Thoracic aorta (tissue), 2 donors: ENCODE measurements around the gene CENATAC. TPM values are rescaled to one million over a fixed set of nuclear protein-coding genes. Genes with fewer than 3 reads are reported as not detected.
A peak's percentile ranks its signal among the peaks of the same experiment; 100 is the strongest.
"Not testable (repeated sequence)": the region's sequence is repeated elsewhere in the genome, so short reads cannot be mapped to it uniquely, and the experiment has no call there.

Experiments used
- ATAC-seq: fragments of 150-250 bp; one replicate; pipeline ENCODE4 v1.8.0; 2017; ENCODE audit warnings: low read depth; ENCODE audit not compliant: insufficient number of reproducible peaks, low FRiP score
- DNase-seq: peaks from one replicate; pipeline ENCODE4 v3.0.0-alpha.2; 2020; ENCODE audit warnings: low spot score
- H3K27ac ChIP-seq, 2 donors: fragments of 200-600 bp; sonication (generic); 1 replicate in 1 of 2; 2 replicates in 1 of 2; pipeline ENCODE4 v1.5.1; 2016; ENCODE audit warnings: mild to moderate bottlenecking in 2 of 2, moderate library complexity in 2 of 2
- H3K27me3 ChIP-seq: fragments of 200-600 bp; sonication (generic); replicated peaks from 2 replicates; pipeline ENCODE4 v1.6.0; 2016; ENCODE audit warnings: mild to moderate bottlenecking; ENCODE audit not compliant: insufficient read depth
- H3K36me3 ChIP-seq: fragments of 200-600 bp; sonication (generic); one replicate; pipeline ENCODE4 v1.5.1; 2016
- H3K4me1 ChIP-seq, 2 donors: fragments of 200-600 bp; sonication (generic); 1 replicate in 1 of 2; 2 replicates in 1 of 2; pipeline versions ENCODE4 v1.5.1 to v1.6.0; 2016; ENCODE audit warnings: low read depth in 2 of 2, mild to moderate bottlenecking in 1 of 2; ENCODE audit not compliant: control insufficient read depth in 1 of 2
- H3K4me3 ChIP-seq: fragments of 200-600 bp; sonication (generic); 2 replicates; pipeline ENCODE4 v1.5.1; 2016; ENCODE audit warnings: mild to moderate bottlenecking
- H3K9me3 ChIP-seq: fragments of 200-600 bp; sonication (generic); 2 replicates; pipeline ENCODE4 v1.5.1; 2016
- total RNA-seq, 2 donors: library from RNA; depleted of rRNA; stranded (reverse); fragments of >200 nt; gene quantifications; one replicate each; pipeline versions ENCODE4 v1.1.0 to v1.2.3, GENCODE V29; 2016
- TF ChIP-seq, protein P1 (sequence below): fragments of 200-600 bp; sonication (generic); IDR thresholded peaks from one replicate; pipeline ENCODE4 v1.5.1; 2019; ENCODE audit warnings: antibody characterized with exemption

The CENATAC gene
- total RNA-seq, 2 donors from 2014 or later: 63.5 to 128 TPM

DNA sequence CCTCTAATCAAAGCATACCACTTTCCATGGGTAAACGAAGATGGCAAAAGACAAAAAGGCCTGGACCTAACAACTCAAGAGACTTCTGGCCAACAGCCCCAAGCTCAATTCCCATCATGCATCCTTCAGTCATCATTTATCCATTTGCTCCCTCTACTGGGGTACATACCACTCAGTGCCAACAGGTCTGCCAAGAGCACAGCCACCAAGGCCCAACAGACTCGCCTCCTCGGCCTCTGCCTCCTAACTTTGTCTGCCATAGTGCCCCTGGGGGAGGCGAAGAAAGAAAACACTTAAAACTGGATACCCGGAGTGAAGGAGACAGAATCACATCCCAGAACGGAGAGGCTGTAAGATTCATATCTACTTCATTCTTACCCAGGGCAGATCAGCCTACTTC is 58.0 kb downstream of the CENATAC start:
- Histone ChIP-seq H3K36me3 (peaks cover 25% of the 10 kb centered on the region), H3K9me3 (no peaks in the 10 kb centered on the region), H3K4me1 (peaks cover 16 to 23% of the 10 kb centered on the region in 2 donors), H3K27ac (peak overlapping the region in 1 of 2 donors; percentile 3), H3K4me3 (peak overlapping the region; percentile 81), H3K27me3 (no peaks in the 10 kb centered on the region)
- no peak for DNase-seq
- TF ChIP-seq, protein P1, sequence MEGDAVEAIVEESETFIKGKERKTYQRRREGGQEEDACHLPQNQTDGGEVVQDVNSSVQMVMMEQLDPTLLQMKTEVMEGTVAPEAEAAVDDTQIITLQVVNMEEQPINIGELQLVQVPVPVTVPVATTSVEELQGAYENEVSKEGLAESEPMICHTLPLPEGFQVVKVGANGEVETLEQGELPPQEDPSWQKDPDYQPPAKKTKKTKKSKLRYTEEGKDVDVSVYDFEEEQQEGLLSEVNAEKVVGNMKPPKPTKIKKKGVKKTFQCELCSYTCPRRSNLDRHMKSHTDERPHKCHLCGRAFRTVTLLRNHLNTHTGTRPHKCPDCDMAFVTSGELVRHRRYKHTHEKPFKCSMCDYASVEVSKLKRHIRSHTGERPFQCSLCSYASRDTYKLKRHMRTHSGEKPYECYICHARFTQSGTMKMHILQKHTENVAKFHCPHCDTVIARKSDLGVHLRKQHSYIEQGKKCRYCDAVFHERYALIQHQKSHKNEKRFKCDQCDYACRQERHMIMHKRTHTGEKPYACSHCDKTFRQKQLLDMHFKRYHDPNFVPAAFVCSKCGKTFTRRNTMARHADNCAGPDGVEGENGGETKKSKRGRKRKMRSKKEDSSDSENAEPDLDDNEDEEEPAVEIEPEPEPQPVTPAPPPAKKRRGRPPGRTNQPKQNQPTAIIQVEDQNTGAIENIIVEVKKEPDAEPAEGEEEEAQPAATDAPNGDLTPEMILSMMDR: no peak
- no peak for ATAC-seq

DNA sequence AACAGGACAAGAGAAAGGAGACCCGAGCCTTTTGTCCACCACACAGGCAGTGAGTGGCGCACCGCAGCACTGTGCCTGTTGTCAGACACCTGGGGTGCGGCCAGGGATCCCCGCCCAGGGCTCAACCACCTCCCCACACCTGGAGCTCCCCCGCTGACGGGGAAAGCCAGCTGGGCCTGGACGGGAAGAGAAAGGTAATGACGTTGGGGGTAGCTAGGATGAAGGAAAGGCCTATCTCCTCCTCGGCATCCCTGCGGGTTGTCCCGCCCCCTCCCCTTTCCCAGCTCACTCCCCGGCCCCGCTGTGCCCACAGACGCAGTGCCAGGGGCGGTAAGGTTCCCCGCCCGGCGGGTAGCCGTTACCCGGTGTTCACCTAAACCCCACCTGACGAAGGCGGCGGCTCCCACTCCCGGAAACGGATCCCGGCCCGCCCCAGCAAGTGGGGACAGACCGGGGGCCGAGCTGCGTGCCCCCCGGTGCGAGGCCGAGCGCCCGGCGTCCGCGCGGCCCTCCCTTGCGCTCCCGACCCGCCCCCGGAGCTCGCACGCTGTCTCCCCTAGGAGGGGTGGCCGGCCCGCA is 58.6 kb downstream of the CENATAC start:
- Histone ChIP-seq H3K36me3 (peaks cover 19% of the 10 kb centered on the region), H3K4me1 (peaks cover 16 to 23% of the 10 kb centered on the region in 2 donors), H3K27ac (peak overlapping the region; percentile 74 to 79), H3K9me3 (no peaks in the 10 kb centered on the region), H3K4me3 (peak overlapping the region; percentile 81), H3K27me3 (no peaks in the 10 kb centered on the region)
- TF ChIP-seq, protein P1: no peak
- peak; percentile 42 for ATAC-seq
- no peak for DNase-seq

DNA sequence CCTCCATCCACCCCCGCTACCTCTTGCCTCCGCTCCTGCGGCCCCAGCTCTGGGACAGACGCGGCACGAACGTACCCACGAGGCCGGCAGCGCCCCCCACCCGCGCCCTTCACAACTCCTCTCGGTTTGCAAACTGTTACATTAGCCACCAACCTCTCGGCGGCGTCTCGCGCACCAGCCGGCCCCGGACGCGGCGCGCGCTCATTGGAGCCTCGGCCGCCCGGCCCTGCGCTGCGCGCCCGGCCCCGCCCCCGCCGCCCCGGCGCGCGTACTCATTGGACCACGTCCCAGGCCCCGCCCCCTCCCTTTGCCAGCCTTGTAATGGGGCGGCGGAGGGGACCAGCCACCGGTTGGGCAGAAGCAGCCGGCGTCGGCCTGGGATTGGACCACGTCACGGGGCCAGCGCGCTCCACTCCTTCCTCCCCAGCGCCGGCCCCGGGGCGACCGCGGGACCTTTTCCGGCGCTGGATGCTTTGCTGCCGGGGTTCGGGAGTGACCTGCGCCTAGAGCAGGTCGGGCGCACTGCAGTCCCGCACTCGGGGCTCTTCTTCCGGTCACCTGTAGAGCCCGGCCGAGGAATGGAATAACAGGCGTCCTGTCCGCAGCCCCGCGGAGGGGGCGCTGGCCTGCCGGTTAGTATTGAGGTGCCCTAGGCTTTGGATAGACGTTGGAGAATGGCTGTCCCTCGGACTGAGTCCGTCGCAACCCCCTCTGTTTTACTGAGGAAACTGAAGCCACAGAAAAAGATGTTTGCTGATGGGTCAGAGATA is 59.2 kb downstream of the CENATAC start, which contains the start of gene HYOU1:
TSS of gene HYOU1 (minus strand) at position 206 of the 770 bp plus-strand sequence. CDS start 1,045 bp downstream, outside the sequence.
- Histone ChIP-seq H3K27ac (peak within 1 kb of the TSS; percentile 87 to 96), H3K4me3 (peak within 1 kb of the TSS; percentile 81), H3K4me1 (peaks cover 16 to 25% of the 10 kb centered on the region in 2 donors), H3K27me3 (no peaks in the 10 kb centered on the region), H3K36me3 (peaks cover 13% of the 10 kb centered on the region), H3K9me3 (no peaks in the 10 kb centered on the region)
- TF ChIP-seq, protein P1: no peak
- DNase-seq: peak; percentile 96
- ATAC-seq: peak; percentile 95

DNA sequence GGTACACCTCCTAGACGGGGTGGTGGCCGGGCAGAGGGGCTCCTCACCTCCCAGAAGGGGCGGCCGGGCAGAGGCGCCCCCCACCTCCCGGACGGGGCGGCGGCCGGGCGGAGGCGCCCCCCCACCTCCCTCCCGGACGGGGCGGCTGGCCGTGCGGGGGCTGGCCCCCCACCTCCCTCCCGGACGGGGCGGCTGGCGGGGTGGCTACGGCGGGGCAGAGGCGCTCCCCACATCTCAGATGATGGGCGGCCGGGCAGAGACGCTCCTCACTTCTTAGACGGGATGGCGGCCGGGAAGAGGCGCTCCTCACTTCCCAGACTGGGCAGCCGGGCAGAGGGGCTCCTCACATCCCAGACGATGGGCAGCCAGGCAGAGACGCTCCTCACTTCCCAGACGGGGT is 61.2 kb downstream of the CENATAC start:
- ATAC-seq, DNase-seq, H3K36me3 ChIP-seq, H3K27me3 ChIP-seq, H3K4me3 ChIP-seq, H3K27ac ChIP-seq, H3K9me3 ChIP-seq: not testable (repeated sequence)
- H3K4me1 ChIP-seq: peaks cover 16 to 37% of the 10 kb centered on the region in 2 donors

DNA sequence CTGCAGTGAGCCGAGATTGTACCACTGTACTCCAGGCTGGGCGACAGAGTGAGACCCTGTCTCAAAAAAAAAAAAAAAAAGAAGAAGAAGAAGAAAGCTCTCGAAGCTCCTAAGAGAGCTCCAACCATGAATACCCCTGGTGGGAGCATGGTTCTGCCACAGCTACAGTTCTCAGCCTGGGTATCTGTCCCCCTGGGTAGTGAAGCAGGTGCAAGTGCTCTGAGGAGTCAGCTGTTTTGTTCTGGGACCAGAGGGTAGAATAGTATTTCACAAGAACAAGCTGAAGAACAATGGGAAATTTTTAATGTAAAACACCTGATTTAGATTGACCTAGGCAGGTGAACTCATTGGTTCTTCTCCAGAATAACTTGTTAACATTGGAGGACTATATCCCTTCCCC is 63.3 kb downstream of the CENATAC start:
- DNase-seq (no peak), ATAC-seq (no peak)
- Histone ChIP-seq H3K4me1 (peaks cover 9 to 29% of the 10 kb centered on the region in 2 donors), H3K36me3 (no peaks in the 10 kb centered on the region), H3K4me3 (no peak overlapping the region), H3K27ac (no peak overlapping the region), H3K27me3 (no peaks in the 10 kb centered on the region), H3K9me3 (no peaks in the 10 kb centered on the region)
- TF ChIP-seq, protein P1: no peak
